GM12878 (cell line): ENCODE data around the gene ZBED4.

Experiments used
- ATF2 ChIP-seq: IDR thresholded peaks from 2 replicates; pipeline ENCODE4 v1.6.1; 2012; ENCODE audit warnings: low read length, inconsistent platforms
- BCLAF1 ChIP-seq: fragments of 450-650 bp; IDR thresholded peaks from 2 replicates; pipeline ENCODE4 v1.6.1; 2017; ENCODE audit warnings: antibody characterized with exemption, mild to moderate bottlenecking, moderate library complexity
- CREB1 ChIP-seq: IDR thresholded peaks from 2 replicates; pipeline ENCODE4 v1.6.1; 2012; ENCODE audit warnings: low read depth, mild to moderate bottlenecking, inconsistent platforms
- CTCF ChIP-seq, 3 experiments: IDR thresholded peaks in 2 of 3; conservative IDR thresholded peaks in 1 of 3; 2 replicates each; pipeline ENCODE4 v1.5.1; 2011; ENCODE audit warnings: low read depth in 3 of 3, low read length in 3 of 3, mild to moderate bottlenecking in 3 of 3, control low read depth in 2 of 3, moderate library complexity in 2 of 3, inconsistent platforms in 1 of 3, mixed read lengths in 1 of 3; ENCODE audit not compliant: control insufficient read depth in 2 of 3, insufficient read depth in 1 of 3; ENCODE audit errors: extremely low read depth in 1 of 3
- DPF2 ChIP-seq: fragments of 450-650 bp; IDR thresholded peaks from 2 replicates; pipeline ENCODE4 v1.6.1; 2017; ENCODE audit warnings: mild to moderate bottlenecking
- EP300 ChIP-seq, 2 experiments: fragments of 150-350 bp in 1 of 2; IDR thresholded peaks; 2 replicates each; pipeline ENCODE4 v1.6.1; 2011 to 2012; ENCODE audit warnings: low read depth in 2 of 2, low read length in 2 of 2, borderline replicate concordance in 1 of 2, improper control_type of control experiment in 1 of 2, inconsistent platforms in 1 of 2; ENCODE audit not compliant: control insufficient read depth in 1 of 2
- EZH2 ChIP-seq: IDR thresholded peaks from 2 replicates; pipeline ENCODE4 v1.6.1; 2012; ENCODE audit warnings: low read depth, mild to moderate bottlenecking, control low read depth, inconsistent platforms, low read length, borderline replicate concordance; ENCODE audit not compliant: control insufficient read depth
- FOS ChIP-seq: IDR thresholded peaks from 3 replicates; pipeline ENCODE4 v1.6.1; 2011; ENCODE audit warnings: borderline replicate concordance; ENCODE audit not compliant: insufficient read length; ENCODE audit errors: extremely low read depth
- LARP7 ChIP-seq: fragments of 450-650 bp; IDR thresholded peaks from 2 replicates; pipeline ENCODE4 v1.6.1; 2017; ENCODE audit warnings: mild to moderate bottlenecking
- MEF2A ChIP-seq: IDR thresholded peaks from 2 replicates; pipeline ENCODE4 v1.6.1; 2011; ENCODE audit warnings: low read depth, mild to moderate bottlenecking, low read length, moderate library complexity; ENCODE audit not compliant: insufficient read depth
- MTA2 ChIP-seq: fragments of 450-650 bp; IDR thresholded peaks from 2 replicates; pipeline ENCODE4 v1.6.1; 2016; ENCODE audit warnings: low read depth, mild to moderate bottlenecking, moderate library complexity
- NFYB ChIP-seq: IDR thresholded peaks from 2 replicates; pipeline ENCODE4 v1.6.1; 2011; ENCODE audit warnings: low read depth, mild to moderate bottlenecking, low read length, improper control_type of control experiment, moderate library complexity; ENCODE audit not compliant: insufficient read depth
- POLR2A ChIP-seq: IDR thresholded peaks from 2 replicates; pipeline ENCODE4 v1.6.1; 2011; ENCODE audit warnings: low read depth, mild to moderate bottlenecking, low read length
- POLR2AphosphoS5 ChIP-seq: IDR thresholded peaks from 2 replicates; pipeline ENCODE4 v1.6.1; 2011; ENCODE audit warnings: mild to moderate bottlenecking, low read length, inconsistent platforms

DNA sequence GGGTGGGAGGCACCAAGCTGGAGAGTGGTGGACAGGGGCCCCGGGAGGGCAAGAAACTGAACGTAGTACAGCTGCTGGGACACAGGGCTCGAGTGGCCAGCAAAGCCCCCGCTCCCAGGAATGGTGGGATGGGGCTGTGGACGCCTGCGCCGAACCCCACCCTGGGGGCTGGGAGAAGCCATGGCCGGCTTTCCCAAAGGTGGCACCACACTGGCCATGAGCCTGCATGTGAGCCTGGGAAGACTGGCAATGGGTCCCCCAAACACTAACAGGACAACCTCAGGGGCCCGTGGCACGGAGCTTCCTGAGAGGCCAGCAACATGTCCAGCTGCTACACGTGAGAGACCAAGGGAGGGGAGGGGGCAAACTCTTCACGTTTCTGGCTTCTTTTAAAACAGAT, 60.6 kb downstream of the ZBED4 start:
- no peak for TF ChIP-seq LARP7
- no peak for TF ChIP-seq CTCF (IDR thresholded peaks at IDR 0.05 in 2 of 3, conservative IDR thresholded peaks at IDR 0.05 in 1 of 3; ENCODE audit: control insufficient read depth in 2 of 3, extremely low read depth in 1 of 3, insufficient read depth in 1 of 3, low read depth in 3 of 3, low read length in 3 of 3)
- TF ChIP-seq POLR2AphosphoS5 = no peak
- no peak for TF ChIP-seq MEF2A
- TF ChIP-seq FOS = no peak
- TF ChIP-seq DPF2 = no peak
- TF ChIP-seq NFYB = no peak
- TF ChIP-seq MTA2 = no peak
- TF ChIP-seq CREB1 = no peak
- no peak for TF ChIP-seq EZH2
- no peak for TF ChIP-seq ATF2
- TF ChIP-seq POLR2A = no peak
- TF ChIP-seq BCLAF1 = no peak
- no peak for TF ChIP-seq EP300 (IDR thresholded peaks at IDR 0.05; ENCODE audit: borderline replicate concordance in 1 of 2, control insufficient read depth in 1 of 2, low read depth in 2 of 2, low read length in 2 of 2)
